ENCODE measurements around the gene ITGAL. TPM values are rescaled to one million over a fixed set of nuclear protein-coding genes. Genes with fewer than 3 reads are reported as not detected.

Gene ITGAL
- total and polyA plus RNA-seq, 2 donors (not counting 1 experiment from before 2014, with no cell fraction given): 110 to 184 TPM

DNA sequence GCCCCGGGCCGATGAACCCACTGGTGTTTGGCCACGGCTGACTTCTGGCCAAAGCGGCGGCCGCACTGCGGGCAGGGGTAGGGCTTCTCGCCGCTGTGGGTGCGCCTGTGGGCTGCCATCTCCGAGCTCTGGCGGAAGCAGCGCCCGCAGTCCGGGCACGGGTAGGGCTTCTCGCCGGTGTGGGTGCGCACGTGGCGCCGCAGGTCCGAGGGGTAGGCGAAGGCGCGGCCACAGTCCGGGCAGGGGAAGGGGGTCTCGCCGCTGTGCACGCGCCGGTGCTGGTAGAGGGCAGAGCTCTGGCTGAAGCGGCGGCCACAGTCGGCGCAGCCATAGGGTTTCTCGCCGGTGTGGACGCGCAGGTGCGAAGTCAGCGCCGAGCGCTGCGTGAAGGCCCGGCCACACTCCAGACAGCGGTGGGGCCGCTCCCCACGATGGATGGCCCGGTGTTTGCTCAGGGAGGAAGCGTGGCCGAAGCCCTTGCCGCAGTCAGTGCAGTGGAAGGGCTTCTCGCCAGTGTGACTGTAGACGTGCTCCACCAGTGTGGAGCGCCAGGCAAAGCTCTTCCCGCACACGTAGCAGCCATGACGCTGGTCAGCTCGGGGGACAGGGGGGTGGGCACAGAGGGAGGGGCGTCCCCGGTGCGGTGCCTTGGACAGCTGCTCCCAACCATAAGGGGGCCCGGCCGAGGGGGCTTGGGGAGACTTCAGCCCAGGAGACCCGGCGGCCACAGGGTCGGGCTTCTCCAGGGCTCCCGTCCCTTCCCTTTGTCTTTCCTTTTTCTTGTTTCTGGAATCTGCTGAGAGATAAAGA, 83.0 kb downstream of the ITGAL start:
- 98% methylated on average over 69 of the region's 69 CpGs for WGBS (ENCODE audit: insufficient coverage)
- Histone ChIP-seq H2AFZ (ENCODE audit: insufficient read depth, low read depth, low read length, poor library complexity, severe bottlenecking) (no peak overlapping the region), H3K27ac (ENCODE audit: low read length in 2 of 2) (no peak overlapping the region), H3K9me3 (ENCODE audit: control extremely low read depth in 1 of 3, control insufficient read depth in 2 of 3, insufficient read depth in 1 of 3, low read length in 2 of 3) (peaks cover 0 to 6% (median 0%) of the 10 kb centered on the region in 3 donors), H3K9ac (ENCODE audit: low read length) (no peak overlapping the region), H3K4me3 (ENCODE audit: control extremely low read depth in 1 of 5, extremely low read depth in 1 of 5, insufficient read depth in 1 of 5, low read depth in 2 of 5, low read length in 4 of 5) (no peak overlapping the region), H3K27me3 (replicated peaks in 1 of 4; ENCODE audit: control extremely low read depth in 1 of 4, control insufficient read depth in 3 of 4, insufficient read depth in 4 of 4, low read length in 3 of 4) (no peaks in the 10 kb centered on the region), H3K36me3 (replicated peaks in 1 of 2; ENCODE audit: control extremely low read depth in 1 of 2, control insufficient read depth in 1 of 2, extremely low read depth in 1 of 2, insufficient read depth in 2 of 2, low read length in 1 of 2) (peaks cover 0 to 17% of the 10 kb centered on the region in 2 experiments), H3K4me1 (ENCODE audit: control insufficient read depth in 2 of 2, insufficient read depth in 2 of 2, low read length in 2 of 2) (peaks cover 10 to 24% of the 10 kb centered on the region in 2 donors), H4K20me1 (ENCODE audit: control insufficient read depth, insufficient read depth, low read length, poor library complexity, severe bottlenecking) (no peaks in the 10 kb centered on the region), H3K4me2 (replicated peaks; ENCODE audit: low read depth, low read length, poor library complexity, severe bottlenecking) (no peak overlapping the region), H3K79me2 (ENCODE audit: control insufficient read depth, insufficient read depth, low read length) (peaks cover 55% of the 10 kb centered on the region)
- CTCF ChIA-PET: interaction anchor here (1.0 to 1.1 kb wide), 2 partner anchors 19 to 43 kb away, joined by 3 read pairs; no protein-coding TSS in a partner anchor
- no peak for TF ChIP-seq EZH2 (IDR thresholded peaks at IDR 0.05; ENCODE audit: borderline replicate concordance, insufficient read depth, low read depth, low read length, poor library complexity, severe bottlenecking)
- TF ChIP-seq, protein P1, sequence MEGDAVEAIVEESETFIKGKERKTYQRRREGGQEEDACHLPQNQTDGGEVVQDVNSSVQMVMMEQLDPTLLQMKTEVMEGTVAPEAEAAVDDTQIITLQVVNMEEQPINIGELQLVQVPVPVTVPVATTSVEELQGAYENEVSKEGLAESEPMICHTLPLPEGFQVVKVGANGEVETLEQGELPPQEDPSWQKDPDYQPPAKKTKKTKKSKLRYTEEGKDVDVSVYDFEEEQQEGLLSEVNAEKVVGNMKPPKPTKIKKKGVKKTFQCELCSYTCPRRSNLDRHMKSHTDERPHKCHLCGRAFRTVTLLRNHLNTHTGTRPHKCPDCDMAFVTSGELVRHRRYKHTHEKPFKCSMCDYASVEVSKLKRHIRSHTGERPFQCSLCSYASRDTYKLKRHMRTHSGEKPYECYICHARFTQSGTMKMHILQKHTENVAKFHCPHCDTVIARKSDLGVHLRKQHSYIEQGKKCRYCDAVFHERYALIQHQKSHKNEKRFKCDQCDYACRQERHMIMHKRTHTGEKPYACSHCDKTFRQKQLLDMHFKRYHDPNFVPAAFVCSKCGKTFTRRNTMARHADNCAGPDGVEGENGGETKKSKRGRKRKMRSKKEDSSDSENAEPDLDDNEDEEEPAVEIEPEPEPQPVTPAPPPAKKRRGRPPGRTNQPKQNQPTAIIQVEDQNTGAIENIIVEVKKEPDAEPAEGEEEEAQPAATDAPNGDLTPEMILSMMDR (IDR thresholded peaks at IDR 0.05): no peak
- no peaks in the 10 kb centered on the region for H3K27me3 Mint-ChIP-seq
- ATAC-seq (ENCODE audit: low read depth) (no peak), DNase-seq (no peak)
- H3K4me3 Mint-ChIP-seq: peak overlapping the region; percentile 67
- H3K9me3 Mint-ChIP-seq (ENCODE audit: insufficient read depth): no peaks in the 10 kb centered on the region
- intact Hi-C loops (cut with micrococcal nuclease): loop anchor here (5.0 kb wide), 1 partner anchor 902 kb away; the partner anchor contains the start of gene ARMC5
- peaks cover 38% of the 10 kb centered on the region for H3K4me1 Mint-ChIP-seq
- no peak overlapping the region for H3K27ac Mint-ChIP-seq
- POLR2A ChIA-PET: interaction anchor here (1.0 kb wide), 1 partner anchor 21 kb away, joined by 3 read pairs; the partner anchor contains the start of gene ZNF747

DNA sequence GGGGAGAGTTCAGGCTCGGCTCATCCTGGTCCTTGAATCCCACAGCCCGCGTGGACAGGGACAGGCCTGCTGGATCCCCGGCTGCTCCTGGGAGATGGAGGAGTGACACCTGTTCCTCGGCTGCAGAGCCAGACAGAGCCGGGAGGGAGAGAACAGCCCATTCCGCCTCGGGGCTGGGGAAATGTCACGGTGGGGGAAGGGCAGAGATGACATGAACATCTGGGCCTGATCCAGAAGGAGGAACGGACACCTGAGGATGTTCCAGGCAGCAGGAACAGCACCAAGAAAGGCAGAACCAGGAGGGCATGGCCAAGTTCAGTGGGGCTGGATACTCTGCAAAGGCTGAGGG, 83.6 kb downstream of the ITGAL start:
- Mint-ChIP-seq H3K27me3 (no peaks in the 10 kb centered on the region), H3K9me3 (ENCODE audit: insufficient read depth) (no peaks in the 10 kb centered on the region), H3K4me1 (peaks cover 41% of the 10 kb centered on the region), H3K4me3 (peak overlapping the region; percentile 67), H3K27ac (no peak overlapping the region)
- no peak overlapping the region for H3K4me3 ChIP-seq (ENCODE audit: control extremely low read depth in 1 of 5, extremely low read depth in 1 of 5, insufficient read depth in 1 of 5, low read depth in 2 of 5, low read length in 4 of 5)
- ATAC-seq (ENCODE audit: low read depth) (no peak), DNase-seq (no peak)
- no peak for TF ChIP-seq EZH2 (IDR thresholded peaks at IDR 0.05; ENCODE audit: borderline replicate concordance, insufficient read depth, low read depth, low read length, poor library complexity, severe bottlenecking)
- TF ChIP-seq, protein P1 (IDR thresholded peaks at IDR 0.05): no peak
- ChIA-PET POLR2A (interaction anchor here (1.1 kb wide), 1 partner anchor 95 kb away, joined by 3 read pairs; the partner anchor contains the start of gene PRR14), CTCF (interaction anchor here (3.5 kb wide), 1 partner anchor 73 kb away, joined by 22 read pairs; no protein-coding TSS in a partner anchor)
- H2AFZ ChIP-seq (ENCODE audit: insufficient read depth, low read depth, low read length, poor library complexity, severe bottlenecking): no peak overlapping the region
- H3K9me3 ChIP-seq (ENCODE audit: control extremely low read depth in 1 of 3, control insufficient read depth in 2 of 3, insufficient read depth in 1 of 3, low read length in 2 of 3): peaks cover 0 to 6% (median 0%) of the 10 kb centered on the region in 3 donors
- H3K27me3 ChIP-seq (replicated peaks in 1 of 4; ENCODE audit: control extremely low read depth in 1 of 4, control insufficient read depth in 3 of 4, insufficient read depth in 4 of 4, low read length in 3 of 4): no peaks in the 10 kb centered on the region
- H3K27ac ChIP-seq (ENCODE audit: low read length in 2 of 2): no peak overlapping the region
- H3K4me1 ChIP-seq (ENCODE audit: control insufficient read depth in 2 of 2, insufficient read depth in 2 of 2, low read length in 2 of 2): peaks cover 12 to 28% of the 10 kb centered on the region in 2 donors
- peaks cover 0 to 17% of the 10 kb centered on the region in 2 experiments for H3K36me3 ChIP-seq (replicated peaks in 1 of 2; ENCODE audit: control extremely low read depth in 1 of 2, control insufficient read depth in 1 of 2, extremely low read depth in 1 of 2, insufficient read depth in 2 of 2, low read length in 1 of 2)
- H3K79me2 ChIP-seq (ENCODE audit: control insufficient read depth, insufficient read depth, low read length): peaks cover 52% of the 10 kb centered on the region
- no peaks in the 10 kb centered on the region for H4K20me1 ChIP-seq (ENCODE audit: control insufficient read depth, insufficient read depth, low read length, poor library complexity, severe bottlenecking)
- intact Hi-C loops (cut with micrococcal nuclease): loop anchor here (5.0 kb wide), 1 partner anchor 901 kb away; the partner anchor contains the start of gene ARMC5
- WGBS (ENCODE audit: insufficient coverage): 97% methylated on average over 10 of the region's 10 CpGs
- H3K4me2 ChIP-seq (replicated peaks; ENCODE audit: low read depth, low read length, poor library complexity, severe bottlenecking): no peak overlapping the region
- H3K9ac ChIP-seq (ENCODE audit: low read length): no peak overlapping the region

Measured in B cell (primary cell).